ENCODE results near the gene CBX8.

CBX8 gene

DNA sequence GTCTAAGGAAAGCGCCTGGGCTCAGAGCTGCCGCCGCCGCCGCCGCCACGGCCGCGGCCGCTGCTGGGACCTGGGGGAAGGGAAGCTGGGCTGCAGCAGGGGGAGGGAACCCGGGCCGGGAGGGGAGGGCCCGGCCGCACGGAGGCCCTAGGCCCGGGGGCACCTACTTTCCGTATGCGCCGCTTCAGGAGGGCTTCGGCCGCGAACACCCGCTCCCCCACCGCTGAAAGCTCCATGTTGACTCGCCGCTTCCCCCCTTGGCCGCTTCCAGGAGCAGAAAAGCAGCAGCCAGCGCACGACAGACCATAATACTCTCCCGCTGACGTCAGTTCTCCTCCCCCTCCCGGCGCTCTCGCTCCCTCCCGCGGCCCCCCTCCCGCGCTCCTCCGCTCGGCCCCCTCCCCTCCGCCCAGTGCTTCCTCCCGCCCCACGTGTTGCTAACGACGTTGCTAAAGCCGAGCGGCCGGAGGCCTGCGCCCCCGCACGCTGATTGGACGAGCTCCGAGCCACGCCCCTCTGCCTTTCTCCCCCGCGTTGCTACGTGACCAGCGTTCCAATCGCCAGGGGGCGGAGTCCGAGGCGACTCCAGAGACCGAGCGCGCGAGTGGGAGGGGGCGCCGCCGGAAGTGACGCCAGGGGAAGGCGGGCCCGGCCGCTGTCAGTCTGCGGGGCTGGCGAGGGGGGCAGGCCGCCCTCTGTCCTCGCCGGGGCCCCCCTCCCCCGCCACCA is at the start of gene CBX8:
Gene CBX8 (minus strand): TSS at position 315 of the 729 bp plus-strand sequence. CDS start 79 bp downstream, at position 236.
- peak within 1 kb of the TSS; percentile 61 for H3K4me3 ChIP-seq (ENCODE audit: low read depth, low read length)

DNA sequence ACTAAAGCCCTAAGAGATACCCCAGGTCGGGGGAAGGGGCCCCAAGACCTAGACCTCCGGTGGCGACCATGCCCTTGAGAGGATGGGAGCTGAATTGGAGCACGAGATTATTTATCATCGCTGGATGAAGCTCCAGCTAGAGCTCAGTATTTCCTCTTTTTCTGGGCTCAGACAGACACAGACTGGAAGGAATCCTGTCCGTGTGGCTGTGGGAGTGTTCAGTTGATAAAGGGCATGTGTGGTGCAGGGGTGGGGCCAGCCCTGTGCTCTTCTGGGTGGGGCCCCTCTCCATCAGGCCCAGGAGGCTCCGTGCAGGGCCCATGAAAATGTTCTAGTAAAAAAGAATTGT is 48.7 kb upstream of the CBX8 start:
- no peak overlapping the region for H3K4me3 ChIP-seq (ENCODE audit: low read depth, low read length)

DNA sequence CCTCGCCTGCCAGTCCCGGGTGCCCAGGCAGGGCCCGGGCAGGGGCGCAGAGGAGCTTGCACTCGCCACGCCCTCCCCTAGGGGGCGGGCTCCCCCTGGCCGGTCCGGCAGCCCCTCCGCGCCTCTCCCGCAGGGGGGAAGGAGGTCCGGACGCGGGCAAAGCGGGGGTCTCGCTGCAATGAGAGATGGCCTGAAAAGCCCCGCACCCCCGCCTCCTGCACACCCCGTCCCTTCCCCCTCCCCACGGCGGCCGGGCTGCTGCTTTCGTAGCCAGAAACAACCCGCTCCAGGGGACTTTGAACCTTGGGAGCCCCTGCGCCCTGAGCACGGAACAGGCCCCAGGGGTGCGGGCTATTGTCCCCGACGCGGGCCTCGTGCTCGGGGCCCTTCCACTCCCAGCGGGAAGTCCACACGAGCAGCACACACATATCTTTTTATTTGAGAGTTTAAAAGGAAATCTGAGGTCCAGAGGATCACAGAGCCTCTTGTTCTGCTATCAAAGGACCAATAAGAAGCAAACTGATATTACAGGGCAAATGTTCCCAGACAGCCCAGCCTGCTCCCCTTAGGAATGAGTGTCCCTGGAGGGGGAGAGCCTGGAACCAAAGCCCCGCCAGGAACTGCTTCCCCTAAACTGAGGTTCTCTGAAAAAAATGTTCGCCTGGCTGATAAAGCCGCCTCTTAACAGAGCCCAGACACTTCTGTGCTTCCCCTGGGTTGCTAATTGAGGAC is 48.2 kb upstream of the CBX8 start:
- H3K4me3 ChIP-seq (ENCODE audit: low read depth, low read length), result no peak overlapping the region

DNA sequence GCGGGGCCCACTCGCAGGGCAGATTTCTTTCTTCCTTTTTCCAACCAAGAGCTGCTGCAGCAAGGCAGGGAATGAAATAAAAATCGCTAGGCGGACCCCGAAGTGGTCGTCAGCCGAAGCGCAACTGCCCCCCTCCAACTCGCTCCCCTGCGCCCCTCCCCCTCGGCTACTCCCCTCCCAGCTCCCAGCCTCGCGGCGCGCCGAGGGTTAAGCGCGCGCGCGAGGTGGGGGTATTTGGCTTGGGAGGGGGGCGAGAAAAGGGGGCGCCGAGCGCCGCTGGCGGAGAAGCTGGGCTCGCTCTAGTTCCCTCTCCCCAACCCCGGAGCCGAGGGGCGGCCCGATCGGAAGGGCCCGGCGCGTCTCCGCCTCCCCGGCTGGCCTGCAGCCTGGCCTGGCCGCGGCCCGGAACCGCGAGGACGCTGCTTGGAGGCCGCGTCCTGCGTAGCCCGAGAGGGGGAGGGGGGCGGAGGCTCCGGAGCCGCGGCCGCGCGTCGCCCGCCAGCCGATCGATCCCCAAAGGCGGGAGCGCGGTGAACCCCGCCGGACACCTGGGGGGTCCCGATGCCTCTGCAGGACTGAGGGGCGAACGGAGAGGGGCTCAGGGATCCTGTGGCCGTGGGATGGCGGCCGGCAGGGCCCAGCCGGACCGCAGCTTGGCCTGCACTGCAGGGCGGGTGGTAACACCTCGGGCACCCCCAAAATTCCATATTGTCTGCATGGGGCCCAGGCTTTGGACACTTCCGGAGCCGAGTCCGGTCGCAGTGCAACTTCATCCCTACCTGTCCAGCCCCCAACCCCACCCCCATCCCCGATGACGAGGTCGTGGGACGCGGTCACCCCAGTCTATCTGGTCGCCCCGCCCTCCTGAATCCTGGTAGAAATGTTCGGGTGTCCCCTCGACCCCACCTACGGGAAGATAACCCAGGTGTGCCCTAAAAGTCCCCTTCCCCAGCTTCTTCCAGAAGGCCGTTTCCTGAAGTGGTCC is 47.2 kb upstream of the CBX8 start:
- H3K4me3 ChIP-seq (ENCODE audit: low read depth, low read length), result peak overlapping the region; percentile 14

- H3K4me3 ChIP-seq (ENCODE audit: low read depth, low read length), result peak overlapping the region; percentile 14
Measured at GRCh38 chr17:79843474-79843815, 46.6 kb upstream of the CBX8 start.

GRCh38 chr17:79842656-79843473 is 46.0 kb upstream of the CBX8 start:
- no peak overlapping the region for H3K4me3 ChIP-seq (ENCODE audit: low read depth, low read length)

GRCh38 chr17:79842136-79842655 is 45.3 kb upstream of the CBX8 start:
- H3K4me3 ChIP-seq (ENCODE audit: low read depth, low read length), result no peak overlapping the region

DNA sequence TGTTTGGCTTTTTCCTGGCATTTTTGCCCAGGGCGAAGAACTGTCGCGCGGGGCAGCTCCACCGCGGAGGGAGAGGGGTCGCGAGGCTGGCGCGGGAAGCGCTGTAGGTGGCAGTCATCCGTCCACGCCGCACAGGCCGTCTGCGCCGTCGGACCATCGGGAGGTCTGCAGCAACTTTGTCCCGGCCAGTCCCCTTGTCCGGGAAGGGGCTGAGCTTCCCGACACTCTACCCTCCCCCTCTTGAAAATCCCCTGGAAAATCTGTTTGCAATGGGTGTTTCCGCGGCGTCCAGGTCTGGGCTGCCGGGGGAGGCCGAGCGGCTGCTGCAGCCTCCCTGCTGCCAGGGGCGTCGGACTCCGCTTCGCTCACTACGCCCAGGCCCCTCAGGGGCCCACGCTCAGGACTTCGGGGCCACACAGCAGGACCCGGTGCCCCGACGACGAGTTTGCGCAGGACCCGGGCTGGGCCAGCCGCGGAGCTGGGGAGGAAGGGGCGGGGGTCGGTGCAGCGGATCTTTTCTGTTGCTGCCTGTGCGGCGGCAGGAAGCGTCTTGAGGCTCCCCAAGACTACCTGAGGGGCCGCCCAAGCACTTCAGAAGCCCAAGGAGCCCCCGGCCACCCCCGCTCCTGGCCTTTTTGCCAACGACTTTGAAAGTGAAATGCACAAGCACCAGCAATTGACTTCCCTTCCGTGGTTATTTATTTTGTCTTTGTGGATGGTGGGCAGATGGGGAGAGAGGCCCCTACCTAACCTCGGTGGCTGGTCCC is 44.7 kb upstream of the CBX8 start:
- no peak overlapping the region for H3K4me3 ChIP-seq (ENCODE audit: low read depth, low read length)

DNA sequence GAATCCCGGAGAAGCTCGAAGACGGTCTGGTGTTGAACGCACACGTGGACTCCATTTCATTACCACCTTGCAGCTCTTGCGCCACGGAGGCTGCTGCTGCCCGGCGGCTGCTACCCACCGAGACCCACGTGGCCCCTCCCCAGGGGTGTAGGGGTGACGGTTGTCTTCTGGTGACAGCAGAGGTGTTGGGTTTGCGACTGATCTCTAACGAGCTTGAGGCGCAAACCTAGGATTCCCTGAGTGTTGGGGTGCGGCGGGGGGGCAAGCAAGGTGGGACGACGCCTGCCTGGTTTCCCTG is 44.1 kb upstream of the CBX8 start:
- no peak overlapping the region for H3K4me3 ChIP-seq (ENCODE audit: low read depth, low read length)

- H3K4me3 ChIP-seq (ENCODE audit: low read depth, low read length), result no peak overlapping the region
Measured at GRCh38 chr17:79840269-79840988, 43.6 kb upstream of the CBX8 start.

GRCh38 chr17:79839356-79840268 is 42.7 kb upstream of the CBX8 start, which contains the start of gene CBX4:
Gene CBX4 (minus strand): TSS chr17:79839440. CDS start chr17:79839251, 189 bp downstream.
- H3K4me3 ChIP-seq (ENCODE audit: low read depth, low read length), result peak within 1 kb of the TSS; percentile 69

- peak overlapping the region; percentile 69 for H3K4me3 ChIP-seq (ENCODE audit: low read depth, low read length)
Measured at GRCh38 chr17:79838522-79839274, 41.8 kb upstream of the CBX8 start.

DNA sequence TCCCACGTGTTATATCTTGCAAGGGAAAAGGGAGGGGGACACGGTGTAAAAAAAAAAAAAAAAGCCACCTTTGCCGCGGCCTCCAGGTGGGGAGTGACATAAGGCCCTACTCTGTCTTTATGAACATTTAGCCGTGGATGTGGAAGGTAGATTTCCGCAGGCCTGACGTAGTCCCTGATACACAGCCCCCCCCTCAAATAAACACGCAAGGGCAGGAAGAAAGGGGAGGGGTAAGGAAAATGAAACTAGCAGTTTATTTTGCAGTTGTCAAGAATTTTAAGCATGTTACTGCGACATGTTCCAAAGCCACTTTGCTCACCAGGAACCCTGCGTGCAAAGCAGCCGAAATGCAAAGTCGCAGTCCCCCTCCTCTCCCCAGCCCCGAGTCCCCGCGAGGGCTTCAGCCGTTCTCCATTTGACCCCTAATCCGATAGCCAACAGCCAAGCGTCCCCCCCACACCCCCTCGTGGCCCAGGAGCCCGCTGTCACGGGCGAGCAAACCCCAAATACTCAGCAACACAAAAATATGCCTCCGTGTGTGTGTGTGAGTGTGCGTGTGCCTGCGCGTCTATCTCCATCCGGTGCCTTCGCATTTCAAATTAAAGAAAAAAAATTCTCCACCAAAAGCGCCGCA is 41.1 kb upstream of the CBX8 start:
- H3K4me3 ChIP-seq (ENCODE audit: low read depth, low read length), result peak overlapping the region; percentile 69

DNA sequence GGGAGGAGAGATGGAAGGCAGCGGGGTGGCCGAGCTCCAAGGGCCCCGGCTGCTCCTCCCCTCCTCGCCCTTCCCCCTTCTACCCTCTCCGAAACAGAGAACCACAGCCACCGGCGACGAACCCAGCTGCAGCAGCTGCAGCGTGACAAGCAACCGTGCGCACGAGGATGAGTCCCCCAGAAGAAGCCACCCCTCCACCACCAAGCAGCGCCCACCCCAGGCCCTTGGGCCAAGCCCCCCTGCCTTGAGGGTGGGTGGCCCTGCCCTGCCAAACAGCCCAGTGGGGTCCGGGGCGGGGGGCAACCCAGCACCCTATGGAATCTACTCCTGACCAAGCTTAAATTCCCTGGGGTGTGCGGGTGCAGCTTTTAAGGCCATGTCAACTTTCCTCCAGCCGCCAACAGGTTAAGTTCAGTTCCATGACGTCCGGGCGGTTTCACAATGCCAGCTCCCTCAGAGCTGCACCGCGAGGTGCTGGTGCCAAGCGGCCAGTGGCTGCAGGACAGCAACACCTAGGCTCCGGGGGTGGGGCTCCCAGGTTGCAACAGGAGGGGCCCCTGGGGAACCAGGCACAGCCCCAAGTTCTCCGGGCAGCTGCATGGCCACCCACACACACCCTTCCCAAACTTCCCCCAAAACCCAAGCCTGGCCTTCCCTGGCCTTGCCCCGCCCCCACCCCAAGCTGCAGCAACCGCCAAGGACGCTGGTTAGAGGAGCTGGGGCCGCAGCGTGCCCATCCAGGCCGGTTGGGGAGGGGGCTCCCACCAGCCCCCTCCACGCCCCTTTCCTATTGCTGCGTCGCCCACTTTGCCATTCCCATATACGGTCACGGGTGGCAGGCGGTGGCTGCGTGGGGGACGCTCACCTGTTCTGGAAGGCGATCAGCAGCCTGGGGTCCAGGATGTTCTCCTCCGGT is 40.4 kb upstream of the CBX8 start:
- peak overlapping the region; percentile 69 for H3K4me3 ChIP-seq (ENCODE audit: low read depth, low read length)

GRCh38 chr17:79836510-79836971 is 39.7 kb upstream of the CBX8 start:
- no peak overlapping the region for H3K4me3 ChIP-seq (ENCODE audit: low read depth, low read length)

All from iPS-11a (cell line).